ENCODE measurements around the gene UBE2N. TPM values are rescaled to one million over a fixed set of nuclear protein-coding genes. Genes with fewer than 3 reads are reported as not detected.
"Not testable (repeated sequence)": the region's sequence is repeated elsewhere in the genome, so short reads cannot be mapped to it uniquely, and the experiment has no call there.

UBE2N gene
- total and polyA plus RNA-seq, 2 donors (not counting 3 experiments of a cell fraction or from before 2014, with no cell fraction given): 59.2 to 125 TPM

GRCh38 chr12:93413064-93413463, 28.7 kb downstream of the UBE2N start:
- no TSS peak for BruUV-seq (replicated peaks)
- H3K79me2 ChIP-seq (ENCODE audit: control insufficient read depth, insufficient read depth, low read length): peaks cover 63% of the 10 kb centered on the region
- H3K9ac ChIP-seq (replicated peaks; ENCODE audit: extremely low read depth, insufficient read depth, low read length): no peak overlapping the region
- ChIA-PET POLR2A (interaction anchor here (0.6 kb wide), 1 partner anchor 299 kb away, joined by 4 read pairs; no protein-coding TSS in a partner anchor), CTCF (interaction anchor here (1.1 to 3.8 kb wide), 3 partner anchors 16 to 689 kb away, joined by 3 to 20 read pairs (median 9); no protein-coding TSS in a partner anchor)
- intact Hi-C loops (cut with micrococcal nuclease) (no loop called here), dilution Hi-C loops (cut with MboI; ENCODE audit: extremely low pct_ligation_motif_present, low sequenced_read_pairs) (no loop called here)
- no peaks in the 10 kb centered on the region for H3K9me1 ChIP-seq (replicated peaks; ENCODE audit: control insufficient read depth, extremely low read depth, insufficient read depth, low read length)
- H3K27ac ChIP-seq (ENCODE audit: insufficient read depth, low read depth, low read length): no peak overlapping the region
- no peak for DNase-seq (ENCODE audit: low read depth, low spot score)
- H3K4me1 ChIP-seq (ENCODE audit: control insufficient read depth, extremely low read depth, insufficient read depth, low read length): peaks cover 26% of the 10 kb centered on the region
- no peak overlapping the region for H2AFZ ChIP-seq (ENCODE audit: low read depth, low read length)
- H3K4me2 ChIP-seq (ENCODE audit: insufficient read depth, low read length): peak overlapping the region; percentile 49
- peaks cover 0 to 6% of the 10 kb centered on the region in 2 experiments for H3K36me3 ChIP-seq (ENCODE audit: control insufficient read depth in 2 of 2, extremely low read depth in 1 of 2, insufficient read depth in 2 of 2, low read length in 2 of 2)
- peak; percentile 21 for FAIRE-seq
- no peaks in the 10 kb centered on the region for H3K27me3 ChIP-seq (ENCODE audit: control insufficient read depth in 2 of 2, insufficient read depth in 2 of 2, low read length in 2 of 2)
- H3K9me3 ChIP-seq (replicated peaks; ENCODE audit: control insufficient read depth, insufficient read depth, low read length): no peaks in the 10 kb centered on the region
- TF ChIP-seq MYC (IDR thresholded peaks at IDR 0.05; ENCODE audit: low read depth, low read length) (no peak), EZH2 (IDR thresholded peaks at IDR 0.05; ENCODE audit: borderline replicate concordance, low read depth, low read length, severe bottlenecking) (no peak), POLR2A (IDR thresholded peaks at IDR 0.05; ENCODE audit: low read depth, low read length) (no peak), JUN (IDR thresholded peaks at IDR 0.05; ENCODE audit: borderline replicate concordance, insufficient read depth, insufficient read length, low read depth) (no peak), GATA2 (IDR thresholded peaks at IDR 0.05; ENCODE audit: insufficient read depth, insufficient read length, low read depth, low read length) (no peak), FOS (IDR thresholded peaks at IDR 0.05; ENCODE audit: borderline replicate concordance, insufficient read depth, low read length) (no peak), POLR2AphosphoS5 (IDR thresholded peaks at IDR 0.05; ENCODE audit: insufficient read depth, low read depth, low read length) (no peak)
- TF ChIP-seq, protein P1, sequence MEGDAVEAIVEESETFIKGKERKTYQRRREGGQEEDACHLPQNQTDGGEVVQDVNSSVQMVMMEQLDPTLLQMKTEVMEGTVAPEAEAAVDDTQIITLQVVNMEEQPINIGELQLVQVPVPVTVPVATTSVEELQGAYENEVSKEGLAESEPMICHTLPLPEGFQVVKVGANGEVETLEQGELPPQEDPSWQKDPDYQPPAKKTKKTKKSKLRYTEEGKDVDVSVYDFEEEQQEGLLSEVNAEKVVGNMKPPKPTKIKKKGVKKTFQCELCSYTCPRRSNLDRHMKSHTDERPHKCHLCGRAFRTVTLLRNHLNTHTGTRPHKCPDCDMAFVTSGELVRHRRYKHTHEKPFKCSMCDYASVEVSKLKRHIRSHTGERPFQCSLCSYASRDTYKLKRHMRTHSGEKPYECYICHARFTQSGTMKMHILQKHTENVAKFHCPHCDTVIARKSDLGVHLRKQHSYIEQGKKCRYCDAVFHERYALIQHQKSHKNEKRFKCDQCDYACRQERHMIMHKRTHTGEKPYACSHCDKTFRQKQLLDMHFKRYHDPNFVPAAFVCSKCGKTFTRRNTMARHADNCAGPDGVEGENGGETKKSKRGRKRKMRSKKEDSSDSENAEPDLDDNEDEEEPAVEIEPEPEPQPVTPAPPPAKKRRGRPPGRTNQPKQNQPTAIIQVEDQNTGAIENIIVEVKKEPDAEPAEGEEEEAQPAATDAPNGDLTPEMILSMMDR (IDR thresholded peaks at IDR 0.05; ENCODE audit: extremely low read depth in 1 of 2, insufficient read depth in 1 of 2, low read depth in 1 of 2, low read length in 2 of 2): no peak
- TF ChIP-seq, protein P2, sequence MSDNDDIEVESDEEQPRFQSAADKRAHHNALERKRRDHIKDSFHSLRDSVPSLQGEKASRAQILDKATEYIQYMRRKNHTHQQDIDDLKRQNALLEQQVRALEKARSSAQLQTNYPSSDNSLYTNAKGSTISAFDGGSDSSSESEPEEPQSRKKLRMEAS (IDR thresholded peaks at IDR 0.05; ENCODE audit: insufficient read depth, insufficient read length): no peak
- H3K4me3 ChIP-seq (replicated peaks in 1 of 3; ENCODE audit: insufficient read depth in 1 of 3, low read depth in 1 of 3, low read length in 3 of 3): no peak overlapping the region
- peaks cover 2% of the 10 kb centered on the region for H4K20me1 ChIP-seq (replicated peaks; ENCODE audit: control insufficient read depth, extremely low read depth, insufficient read depth, low read length)

DNA sequence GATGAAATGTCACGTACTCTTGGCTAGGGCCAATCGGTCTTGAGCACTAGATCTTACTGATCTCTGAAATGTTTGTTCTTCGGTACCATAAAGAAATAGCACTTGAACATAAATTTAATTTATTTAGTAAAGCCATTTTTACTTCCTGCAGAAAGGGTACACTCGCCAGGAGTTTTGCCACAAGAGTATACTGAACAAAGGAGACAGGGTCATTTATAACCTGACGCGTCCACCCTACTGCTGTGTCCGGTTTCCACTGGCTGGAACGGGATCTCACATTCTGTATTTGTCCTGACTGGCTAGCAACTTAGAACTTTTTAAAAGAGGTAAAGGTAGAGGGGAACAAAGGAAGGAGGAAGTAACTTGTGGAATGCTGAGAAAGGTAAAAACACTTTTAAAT, 29.4 kb downstream of the UBE2N start:
- H4K20me1 ChIP-seq (replicated peaks; ENCODE audit: control insufficient read depth, extremely low read depth, insufficient read depth, low read length); H3K27ac ChIP-seq (ENCODE audit: insufficient read depth, low read depth, low read length); H3K9me3 ChIP-seq (replicated peaks; ENCODE audit: control insufficient read depth, insufficient read depth, low read length); dilution Hi-C loops (cut with MboI; ENCODE audit: extremely low pct_ligation_motif_present, low sequenced_read_pairs); H3K36me3 ChIP-seq (ENCODE audit: control insufficient read depth in 2 of 2, extremely low read depth in 1 of 2, insufficient read depth in 2 of 2, low read length in 2 of 2); H3K4me3 ChIP-seq (replicated peaks in 1 of 3; ENCODE audit: insufficient read depth in 1 of 3, low read depth in 1 of 3, low read length in 3 of 3); H2AFZ ChIP-seq (ENCODE audit: low read depth, low read length); H3K9ac ChIP-seq (replicated peaks; ENCODE audit: extremely low read depth, insufficient read depth, low read length); intact Hi-C loops (cut with micrococcal nuclease); FAIRE-seq; H3K27me3 ChIP-seq (ENCODE audit: control insufficient read depth in 2 of 2, insufficient read depth in 2 of 2, low read length in 2 of 2); BruUV-seq (replicated peaks); H3K9me1 ChIP-seq (replicated peaks; ENCODE audit: control insufficient read depth, extremely low read depth, insufficient read depth, low read length); H3K4me2 ChIP-seq (ENCODE audit: insufficient read depth, low read length); DNase-seq (ENCODE audit: low read depth, low spot score): not testable (repeated sequence)
- Histone ChIP-seq H3K79me2 (ENCODE audit: control insufficient read depth, insufficient read depth, low read length) (peaks cover 56% of the 10 kb centered on the region), H3K4me1 (ENCODE audit: control insufficient read depth, extremely low read depth, insufficient read depth, low read length) (peaks cover 26% of the 10 kb centered on the region)
- CTCF ChIA-PET: interaction anchor here (1.1 to 3.8 kb wide), 3 partner anchors 15 to 690 kb away, joined by 3 to 20 read pairs (median 9); no protein-coding TSS in a partner anchor
- POLR2A ChIA-PET: interaction anchor here (0.6 kb wide), 1 partner anchor 299 kb away, joined by 4 read pairs; no protein-coding TSS in a partner anchor

All from endothelial cell of umbilical vein (primary cell).